HepG2 (cell line): ENCODE results near the gene ZDHHC8. TPM values are rescaled to one million over a fixed set of nuclear protein-coding genes. Genes with fewer than 3 reads are reported as not detected.

ENCODE experiments used
- ATAC-seq: fragments of 200-7000 bp; cut with Tn5 transposase; 3 replicates; pipeline ENCODE4 v1.9.1; 2020; ENCODE audit warnings: mild to moderate bottlenecking, moderate library complexity
- BruUV-seq: library from RNA; stranded (reverse); fragments of 400-500 nt; replicated peaks from 2 replicates; lab custom pipeline; 2021; lab: Mats Ljungman, UMichigan
- CTCF ChIA-PET: fragments of 300-600 bp; formaldehyde crosslinking; extraction: SDS; loops from one replicate; lab custom pipeline; 2021; ENCODE audit warnings: low total read pairs, inconsistent platforms, low intra/inter-chr PET ratio; lab: Yijun Ruan, JAX
- POLR2A ChIA-PET: fragments of 350-600 bp; sonication (Branson Sonifier 250); formaldehyde crosslinking; loops from one replicate; lab custom pipeline; 2020; ENCODE audit warnings: antibody characterized with exemption, inconsistent platforms; lab: Yijun Ruan, JAX
- DNase-seq: peaks from one replicate; pipeline ENCODE4 v3.0.0-alpha.2; 2015; ENCODE audit warnings: low spot score
- FAIRE-seq: peaks from 3 replicates; lab custom pipeline; 2011; peaks lifted over from hg19 to GRCh38; lab: Jason Lieb, UNC
- H2AFZ ChIP-seq: one replicate; pipeline ENCODE4 v1.6.1; 2011; ENCODE audit warnings: low read length, inconsistent platforms
- H3K27ac ChIP-seq: fragments of 300-600 bp; 3 replicates; pipeline ENCODE4 v1.8.0; 2011; ENCODE audit warnings: mixed run types, mild to moderate bottlenecking, mixed read lengths, low read length, inconsistent platforms; ENCODE audit not compliant: insufficient read depth; ENCODE audit errors: extremely low read length
- H3K27me3 ChIP-seq, 2 experiments: fragments of 200-600 bp in 1 of 2; 2 replicates in 1 of 2; 3 replicates in 1 of 2; pipeline versions ENCODE4 v1.6.0 to v1.8.0; 2011; ENCODE audit warnings: low read length in 2 of 2, mild to moderate bottlenecking in 2 of 2, moderate library complexity in 2 of 2, inconsistent platforms in 1 of 2; ENCODE audit not compliant: insufficient read depth in 2 of 2, control insufficient read depth in 1 of 2
- H3K36me3 ChIP-seq, 2 experiments: fragments of 200-600 bp in 1 of 2; replicated peaks in 1 of 2; 2 replicates in 1 of 2; 3 replicates in 1 of 2; pipeline versions ENCODE4 v1.5.1 to v1.8.0; 2011; ENCODE audit warnings: low read length in 2 of 2, inconsistent platforms in 1 of 2; ENCODE audit not compliant: insufficient read depth in 2 of 2, control insufficient read depth in 1 of 2
- H3K4me1 ChIP-seq: 2 replicates; pipeline ENCODE4 v1.5.1; 2012; ENCODE audit warnings: low read length, inconsistent platforms; ENCODE audit not compliant: insufficient read depth
- H3K4me2 ChIP-seq: 2 replicates; pipeline ENCODE4 v1.6.0; 2011; ENCODE audit warnings: low read depth, low read length, inconsistent platforms
- H3K4me3 ChIP-seq, 3 experiments: fragments of 200-600 bp in 1 of 3; sonication (generic), shearing (Covaris generic) in 1 of 3; replicated peaks in 1 of 3; 2 replicates each; pipeline ENCODE4 v1.5.1; 2011 to 2016; ENCODE audit warnings: low read length in 3 of 3, inconsistent platforms in 2 of 3, low read depth in 2 of 3, mild to moderate bottlenecking in 2 of 3, control low read depth in 1 of 3, mixed read lengths in 1 of 3; ENCODE audit not compliant: insufficient read depth in 1 of 3
- H3K79me2 ChIP-seq: one replicate; pipeline ENCODE4 v1.6.1; 2011; ENCODE audit warnings: low read length, inconsistent platforms; ENCODE audit not compliant: insufficient read depth
- H3K9ac ChIP-seq: 2 replicates; pipeline ENCODE4 v1.6.0; 2011; ENCODE audit warnings: mild to moderate bottlenecking, low read depth, low read length, inconsistent platforms; ENCODE audit not compliant: insufficient read depth
- H3K9me3 ChIP-seq: 2 replicates; pipeline ENCODE4 v1.5.1; 2012; ENCODE audit warnings: mild to moderate bottlenecking, low read length
- H4K20me1 ChIP-seq: 2 replicates; pipeline ENCODE4 v1.6.0; 2011; ENCODE audit warnings: inconsistent platforms, mild to moderate bottlenecking, low read length, moderate library complexity; ENCODE audit not compliant: insufficient read depth
- DDIT3 ChIP-seq: sonication (generic); formaldehyde crosslinking; IDR thresholded peaks from 2 replicates; pipeline ENCODE4 v1.4.0; 2020; ENCODE audit warnings: mild to moderate bottlenecking, missing genetic modification reagents
- HHEX ChIP-seq: IDR thresholded peaks from 2 replicates; pipeline ENCODE4 v1.6.1; 2016; ENCODE audit warnings: control low read depth
- HMGA1 ChIP-seq: sonication (generic); formaldehyde crosslinking; conservative IDR thresholded peaks from 2 replicates; pipeline ENCODE4 v1.4.0; 2020; ENCODE audit warnings: missing genetic modification reagents
- MAFF ChIP-seq: IDR thresholded peaks from 2 replicates; pipeline ENCODE4 v1.6.1; 2011; ENCODE audit warnings: low read depth, low read length, improper control_type of control experiment
- NFYB ChIP-seq: sonication (generic); formaldehyde crosslinking; IDR thresholded peaks from 2 replicates; pipeline ENCODE4 v1.4.0; 2020; ENCODE audit warnings: missing genetic modification reagents
- RAD21 ChIP-seq: fragments of 450-650 bp; formaldehyde crosslinking; IDR thresholded peaks from 2 replicates; pipeline ENCODE4 v1.5.0; 2020; ENCODE audit warnings: mild to moderate bottlenecking
- SCMH1 ChIP-seq: sonication (generic); formaldehyde crosslinking; IDR thresholded peaks from 2 replicates; pipeline ENCODE4 v1.9.0; 2021; ENCODE audit warnings: missing genetic modification reagents, mild to moderate bottlenecking, borderline replicate concordance
- SPEN ChIP-seq: sonication (generic); formaldehyde crosslinking; IDR thresholded peaks from 2 replicates; pipeline ENCODE4 v1.5.1; 2020; ENCODE audit warnings: low read depth, mild to moderate bottlenecking, missing genetic modification reagents
- SYNCRIP ChIP-seq: fragments of 200-400 bp; formaldehyde crosslinking; IDR thresholded peaks from 2 replicates; pipeline ENCODE4 v1.6.1; 2018; ENCODE audit warnings: mild to moderate bottlenecking, low read depth, low read length; ENCODE audit not compliant: insufficient read depth
- ZNF512B ChIP-seq: sonication (generic); formaldehyde crosslinking; IDR thresholded peaks from 2 replicates; pipeline ENCODE4 v1.5.1; 2020; ENCODE audit warnings: missing genetic modification reagents, mild to moderate bottlenecking, borderline replicate concordance
- ZNF841 ChIP-seq: sonication (generic); formaldehyde crosslinking; IDR thresholded peaks from 2 replicates; pipeline ENCODE4 v1.8.1; 2023; ENCODE audit warnings: missing genetic modification reagents, borderline replicate concordance
- WGBS: methylation state at CpG from one replicate; pipeline ENCODE4 v1.1.6; 2017; ENCODE audit warnings: low lambda C conversion rate; 5-methylcytosine and 5-hydroxymethylcytosine counted together
- in situ Hi-C: cut with HindIII; loops from 2 replicates; pipeline ENCODE4 v1.10.0; 2017; ENCODE audit warnings: low pct_unique_long_range_greater_than_20kb; ENCODE audit not compliant: extremely low pct_ligation_motif_present
- intact Hi-C: fragments of 100-400 bp; cut with micrococcal nuclease; formaldehyde crosslinking; loops from one replicate; pipeline ENCODE4 v1.10.0; 2022; ENCODE audit not compliant: unreplicated experiment
- polyA plus RNA-seq, 8 experiments: library from polyadenylated mRNA; depleted of rRNA in 3 of 8; stranded (reverse) in 7 of 8; unstranded in 1 of 8; fragments of >200 nt; fragmentation: Illumina TruSeq in 4 of 8; extraction: Trizol in 4 of 8; gene quantifications; 2 replicates each; pipeline versions ENCODE4 v1.2.1 to v1.2.3, GENCODE V29; 2011 to 2016; ENCODE audit warnings: low read depth in 4 of 8, missing spikeins in 1 of 8, mixed read lengths in 1 of 8; ENCODE audit not compliant: insufficient read depth in 1 of 8
- total RNA-seq, 5 experiments: library from RNA; depleted of rRNA; stranded (reverse); fragments of >200 nt; fragmentation: Illumina TruSeq; extraction: Trizol; gene quantifications; 2 replicates each; pipeline ENCODE4 v1.2.3, GENCODE V29; 2016; ENCODE audit warnings: low read depth in 1 of 5

The ZDHHC8 gene
- total and polyA plus RNA-seq, 2 of the 13 experiments (the other 11 are each of a cell fraction or from before 2014, with no cell fraction given), result 7.5 to 21.3 TPM

DNA sequence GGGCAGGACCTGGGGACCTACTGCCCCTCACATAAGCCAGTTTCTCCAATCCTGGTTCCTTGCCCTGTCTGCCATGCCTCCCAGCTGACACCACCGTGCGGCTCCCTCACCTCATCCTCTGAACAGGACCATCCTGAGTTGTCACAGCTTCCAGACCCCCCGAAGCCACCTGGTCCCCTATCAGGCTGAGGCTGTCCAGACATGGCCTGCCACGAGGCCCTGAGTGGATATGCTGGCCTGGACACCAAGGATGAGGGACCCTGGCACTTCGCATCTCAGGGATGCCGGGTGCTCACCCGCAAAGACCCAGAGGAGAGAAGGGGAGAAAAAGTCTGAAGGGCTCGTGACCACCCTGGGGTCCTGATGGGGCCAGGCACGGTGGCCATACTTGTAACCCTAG lies 35.1 kb downstream of the ZDHHC8 start:
- Histone ChIP-seq H3K4me3 (no peak overlapping the region), H3K4me2 (no peak overlapping the region), H2AFZ (no peak overlapping the region), H3K27me3 (peaks cover 13 to 53% of the 10 kb centered on the region in 2 experiments), H3K36me3 (no peaks in the 10 kb centered on the region), H3K9ac (no peak overlapping the region), H3K79me2 (no peaks in the 10 kb centered on the region), H3K9me3 (no peaks in the 10 kb centered on the region)
- ChIA-PET POLR2A (no interaction called here), CTCF (no interaction called here)
- no peak for ATAC-seq
- DNase-seq, result no peak
- 0% methylated on average over 7 of the region's 9 CpGs for WGBS
- no TSS peak for BruUV-seq
- FAIRE-seq, result no peak
- TF ChIP-seq SYNCRIP (no peak), SPEN (no peak), ZNF512B (CRISPR knock-in tag) (no peak), NFYB (CRISPR knock-in tag) (no peak), RAD21 (no peak), DDIT3 (CRISPR knock-in tag) (no peak), MAFF (no peak), SCMH1 (CRISPR knock-in tag) (no peak), HHEX (no peak), ZNF841 (CRISPR knock-in tag) (no peak), HMGA1 (CRISPR knock-in tag) (no peak)
- TF ChIP-seq, all 625 proteins: peak for 0
- intact Hi-C loops (no loop called here), in situ Hi-C loops (loop anchor here (25.0 kb wide), 1 partner anchor 1204 kb away; no protein-coding TSS in a partner anchor)
- Histone ChIP-seq H4K20me1 (peaks cover 3% of the 10 kb centered on the region; the same call in 1 of the 2 replicates), H3K27ac (no peak overlapping the region), H3K4me1 (no peaks in the 10 kb centered on the region)
